ENCODE data around the gene DCTN5.

GRCh38 chr16:23726710-23727109, 85.4 kb downstream of the DCTN5 start:
- TF ChIP-seq CTCF (IDR thresholded peaks at IDR 0.05; ENCODE audit: poor library complexity) (no peak), EZH2phosphoT487 (IDR thresholded peaks at IDR 0.05; ENCODE audit: low read depth, severe bottlenecking, unreplicated experiment) (no peak)
